Esophagus squamous epithelium (tissue), 5 donors: ENCODE data around the gene APCDD1. TPM values are rescaled to one million over a fixed set of nuclear protein-coding genes. Genes with fewer than 3 reads are reported as not detected.
A peak's percentile ranks its signal among the peaks of the same experiment; 100 is the strongest.

Experiments
- DNase-seq: peaks from one replicate; lab custom pipeline; 2025; lab: John Stamatoyannopoulos, UW
- H3K27ac ChIP-seq, 4 donors: fragments of 200-600 bp; sonication (generic); one replicate each; pipeline ENCODE4 v1.5.1; 2016 to 2019; ENCODE audit warnings: mild to moderate bottlenecking in 1 of 4
- H3K27me3 ChIP-seq, 4 donors: fragments of 200-600 bp; sonication (generic); 1 replicate in 3 of 4; 2 replicates in 1 of 4; pipeline versions ENCODE4 v1.5.1 to v1.6.0; 2017 to 2021; ENCODE audit warnings: antibody characterized with exemption in 1 of 4
- H3K36me3 ChIP-seq, 3 donors: fragments of 200-600 bp; sonication (generic); one replicate each; pipeline ENCODE4 v1.5.1; 2016 to 2019
- H3K4me1 ChIP-seq, 3 donors: fragments of 200-600 bp; sonication (generic); one replicate each; pipeline ENCODE4 v1.5.1; 2017 to 2019
- H3K4me3 ChIP-seq, 4 donors: fragments of 200-600 bp; sonication (generic); 1 replicate in 3 of 4; 2 replicates in 1 of 4; pipeline ENCODE4 v1.5.1; 2016 to 2019; ENCODE audit warnings: mild to moderate bottlenecking in 2 of 4, moderate library complexity in 1 of 4
- H3K9me3 ChIP-seq, 3 donors: fragments of 200-600 bp; sonication (generic); one replicate each; pipeline ENCODE4 v1.5.1; 2016 to 2019
- POLR2A ChIP-seq, 4 donors: fragments of 450-650 bp; IDR thresholded peaks; one replicate each; pipeline ENCODE4 v1.6.1; 2017; ENCODE audit warnings: antibody characterized with exemption in 4 of 4, mild to moderate bottlenecking in 4 of 4, moderate library complexity in 3 of 4
- WGBS, 2 donors: methylation state at CpG; one replicate each; pipeline ENCODE4 v1.1.5; 2018; 5-methylcytosine and 5-hydroxymethylcytosine counted together
- intact Hi-C: fragments of 100-400 bp; cut with DNase I; formaldehyde crosslinking; loops from one replicate; pipeline ENCODE4 v1.15.0; 2022
- total RNA-seq, 4 donors: library from RNA; depleted of rRNA; stranded (reverse); fragments of >200 nt; gene quantifications; one replicate each; pipeline ENCODE4 v1.1.0, GENCODE V29; 2016
- TF ChIP-seq, protein P1 (sequence below), 6 experiments: fragments of 450-650 bp in 4 of 6; fragments of 200-600 bp in 2 of 6; sonication (generic) in 2 of 6; IDR thresholded peaks; one replicate each; pipeline ENCODE4 v1.5.1; 2016 to 2019; ENCODE audit warnings: antibody characterized with exemption in 6 of 6, mild to moderate bottlenecking in 4 of 6, moderate library complexity in 4 of 6
- donor health status: DM: yes; HTN: yes; CAD: no.

Gene APCDD1
- 10 to 100 TPM; 16.5 to 76.5 (median 41.4) TPM for total RNA-seq

DNA sequence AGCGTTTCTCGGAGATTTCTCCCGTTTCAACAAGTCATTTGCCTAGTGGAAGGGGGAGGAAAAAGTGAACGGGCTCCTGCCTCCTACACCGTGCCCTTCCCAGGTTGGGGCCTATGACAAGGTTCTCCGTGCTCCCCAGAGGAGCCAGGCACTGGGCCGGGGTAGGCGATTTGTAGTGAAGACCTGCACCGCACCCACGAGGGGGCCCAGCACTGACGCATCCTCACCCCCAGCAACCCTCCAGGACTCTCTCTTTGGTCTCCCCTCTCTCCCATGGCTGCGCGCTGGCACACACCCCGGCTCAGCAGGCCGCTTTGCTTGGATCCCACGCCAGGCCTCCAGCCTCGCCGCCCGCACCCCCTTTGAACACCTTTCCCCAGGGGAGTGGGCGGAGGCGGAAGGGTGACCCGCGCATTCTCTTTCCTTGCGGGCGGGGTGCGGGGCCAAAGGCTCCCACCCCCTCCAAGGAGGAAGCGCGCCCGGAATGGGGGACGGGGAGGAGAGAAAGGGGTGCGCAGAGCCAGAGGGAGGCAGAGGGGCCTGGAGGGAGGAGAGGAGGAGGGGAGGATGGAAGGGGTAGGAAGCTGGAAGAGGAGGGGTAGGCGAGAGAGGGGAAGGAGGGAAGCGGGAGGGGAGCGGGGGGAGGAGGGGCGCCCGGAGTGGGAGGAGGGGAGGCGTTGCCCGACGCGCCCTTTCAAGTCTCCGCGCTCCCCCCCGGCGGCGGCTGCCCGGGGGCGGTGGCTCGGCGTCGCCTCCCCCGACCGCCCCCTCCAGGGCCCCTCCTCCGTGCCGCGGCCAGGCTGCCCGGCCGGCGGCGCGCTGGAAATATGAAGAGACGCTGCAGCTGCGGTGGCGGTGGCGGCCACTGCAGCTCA, at the start of gene APCDD1:
APCDD1 (plus strand) TSS at position 830 of the 875 bp plus-strand sequence. CDS start 347 bp downstream, outside the sequence.
- Histone ChIP-seq H3K4me3 (peak within 1 kb of the TSS; percentile 63 to 91 (median 78)), H3K36me3 (no peaks in the 10 kb centered on the region), H3K9me3 (no peaks in the 10 kb centered on the region), H3K27me3 (no peaks in the 10 kb centered on the region), H3K27ac (peak within 1 kb of the TSS; percentile 87 to 94 (median 90)), H3K4me1 (peaks cover 17 to 58% (median 25%) of the 10 kb centered on the region in 3 donors)
- TF ChIP-seq, protein P1, sequence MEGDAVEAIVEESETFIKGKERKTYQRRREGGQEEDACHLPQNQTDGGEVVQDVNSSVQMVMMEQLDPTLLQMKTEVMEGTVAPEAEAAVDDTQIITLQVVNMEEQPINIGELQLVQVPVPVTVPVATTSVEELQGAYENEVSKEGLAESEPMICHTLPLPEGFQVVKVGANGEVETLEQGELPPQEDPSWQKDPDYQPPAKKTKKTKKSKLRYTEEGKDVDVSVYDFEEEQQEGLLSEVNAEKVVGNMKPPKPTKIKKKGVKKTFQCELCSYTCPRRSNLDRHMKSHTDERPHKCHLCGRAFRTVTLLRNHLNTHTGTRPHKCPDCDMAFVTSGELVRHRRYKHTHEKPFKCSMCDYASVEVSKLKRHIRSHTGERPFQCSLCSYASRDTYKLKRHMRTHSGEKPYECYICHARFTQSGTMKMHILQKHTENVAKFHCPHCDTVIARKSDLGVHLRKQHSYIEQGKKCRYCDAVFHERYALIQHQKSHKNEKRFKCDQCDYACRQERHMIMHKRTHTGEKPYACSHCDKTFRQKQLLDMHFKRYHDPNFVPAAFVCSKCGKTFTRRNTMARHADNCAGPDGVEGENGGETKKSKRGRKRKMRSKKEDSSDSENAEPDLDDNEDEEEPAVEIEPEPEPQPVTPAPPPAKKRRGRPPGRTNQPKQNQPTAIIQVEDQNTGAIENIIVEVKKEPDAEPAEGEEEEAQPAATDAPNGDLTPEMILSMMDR (IDR thresholded peaks at IDR 0.05), result peak in 2 of 6 experiments; percentile 15 to 27
- peak in 2 of 4 donors; percentile 67 to 72 for TF ChIP-seq POLR2A (IDR thresholded peaks at IDR 0.05)
- WGBS, 2 donors, result 10 to 30% methylated on average over 13 to 28 of the region's 64 CpGs
- intact Hi-C loops, result no loop called here
- no peak for DNase-seq

DNA sequence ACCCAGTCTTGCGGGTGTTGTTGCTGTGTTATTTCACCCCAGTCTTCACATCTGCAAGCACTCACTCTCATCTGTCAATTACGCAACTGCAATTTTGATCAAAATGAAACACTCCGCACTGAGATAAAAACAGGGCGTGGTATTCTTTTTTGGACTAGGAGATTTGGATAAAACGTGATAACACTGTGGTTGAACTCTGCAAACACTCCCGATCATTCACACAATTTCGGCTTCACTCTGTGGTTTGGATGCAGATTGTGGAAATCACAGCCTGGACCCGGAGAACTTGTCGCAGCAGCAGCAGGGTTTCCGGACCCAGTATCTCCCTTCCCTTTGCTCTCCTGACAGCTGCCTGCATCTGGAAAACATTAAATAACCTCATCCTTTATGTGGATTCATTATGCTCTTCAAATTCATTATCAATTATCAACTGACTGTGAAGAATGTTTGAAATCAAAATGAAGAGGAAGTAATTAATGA, 49.4 kb upstream of the APCDD1 start:
- no peak for TF ChIP-seq POLR2A (IDR thresholded peaks at IDR 0.05)
- TF ChIP-seq, protein P1 (IDR thresholded peaks at IDR 0.05), result no peak
- H3K36me3 ChIP-seq, result no peaks in the 10 kb centered on the region
- H3K4me3 ChIP-seq, result no peak overlapping the region
- H3K4me1 ChIP-seq, result peaks cover 3 to 36% (median 10%) of the 10 kb centered on the region in 3 donors
- 80 to 88% methylated on average over 10 of the region's 10 CpGs for WGBS, 2 donors
- intact Hi-C loops, result no loop called here
- peak overlapping the region in 1 of 4 donors; percentile 61 for H3K27ac ChIP-seq
- H3K27me3 ChIP-seq, result no peaks in the 10 kb centered on the region
- no peak for DNase-seq
- H3K9me3 ChIP-seq, result no peaks in the 10 kb centered on the region

DNA sequence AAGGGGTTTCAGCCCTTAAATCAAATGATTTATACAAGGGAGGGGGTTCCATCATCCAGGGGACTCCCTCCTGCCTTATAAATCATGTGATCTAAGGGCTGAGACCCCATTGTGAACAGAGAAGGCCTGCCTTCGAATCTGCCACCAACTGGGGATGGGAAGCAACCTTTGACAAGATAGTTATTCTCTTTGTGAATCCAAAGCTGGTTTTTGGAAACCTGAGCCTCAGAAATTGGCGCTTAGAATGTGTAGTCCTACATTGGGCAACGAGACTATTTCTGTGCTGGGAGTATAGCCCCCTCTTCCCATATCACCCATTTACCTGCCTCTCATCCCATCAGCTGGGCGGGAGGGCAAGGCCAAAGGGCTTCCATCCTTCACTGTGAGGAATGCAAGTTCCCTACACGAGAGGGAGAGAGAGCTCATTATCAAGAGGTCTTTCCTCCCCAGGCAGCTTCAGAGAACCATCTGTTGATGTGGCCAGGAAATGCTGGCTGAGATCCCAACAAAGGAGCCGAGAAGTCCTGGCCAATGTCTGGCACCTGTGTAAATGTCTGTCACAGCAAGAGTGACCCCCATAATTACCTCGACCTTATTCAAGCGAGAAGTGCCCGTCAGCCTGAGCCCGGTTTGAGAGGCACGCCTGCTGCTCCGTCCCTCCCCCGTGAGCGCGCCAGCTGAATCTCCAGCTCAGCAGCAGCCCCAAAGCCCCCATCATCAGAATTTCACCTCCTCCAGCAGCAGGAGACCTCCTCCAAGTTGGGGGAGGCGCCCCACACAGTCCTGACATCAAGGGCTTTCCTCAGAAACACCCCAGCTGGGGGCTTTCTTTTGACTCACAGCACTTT, 48.4 kb upstream of the APCDD1 start:
- Histone ChIP-seq H3K4me1 (peaks cover 5 to 37% (median 14%) of the 10 kb centered on the region in 3 donors), H3K27ac (no peak overlapping the region), H3K4me3 (no peak overlapping the region), H3K36me3 (no peaks in the 10 kb centered on the region), H3K9me3 (no peaks in the 10 kb centered on the region), H3K27me3 (no peaks in the 10 kb centered on the region)
- 83 to 84% methylated on average over 6 to 8 of the region's 16 CpGs for WGBS, 2 donors
- intact Hi-C loops, result no loop called here
- DNase-seq, result no peak
- TF ChIP-seq, protein P1 (IDR thresholded peaks at IDR 0.05), result no peak
- no peak for TF ChIP-seq POLR2A (IDR thresholded peaks at IDR 0.05)

DNA sequence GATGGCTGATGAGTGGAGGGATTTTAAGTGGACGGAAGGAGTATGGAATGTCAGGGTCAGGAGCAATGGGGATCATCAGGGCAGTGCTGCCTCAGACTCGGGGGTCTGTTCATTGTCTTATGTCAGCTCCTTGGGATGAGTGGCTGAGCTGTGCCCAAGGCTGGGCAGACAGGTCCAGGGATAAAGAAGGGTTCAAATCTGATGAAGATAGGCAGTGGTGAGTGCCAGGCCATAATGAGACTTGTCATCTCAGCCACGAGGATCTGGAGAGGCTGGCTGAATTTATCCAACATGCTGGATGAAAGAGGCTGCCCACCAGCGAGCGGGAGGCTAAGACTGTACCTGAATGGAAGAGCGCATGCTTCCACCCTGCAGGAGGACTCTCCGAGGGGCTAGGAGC, 46.3 kb upstream of the APCDD1 start:
- no peaks in the 10 kb centered on the region for H3K9me3 ChIP-seq

More for the DNA sequence above, 46.3 kb upstream of the APCDD1 start:
- no peaks in the 10 kb centered on the region for H3K27me3 ChIP-seq
- no peak overlapping the region for H3K4me3 ChIP-seq
- DNase-seq, result no peak
- TF ChIP-seq, protein P1 (IDR thresholded peaks at IDR 0.05), result no peak
- TF ChIP-seq POLR2A (IDR thresholded peaks at IDR 0.05), result no peak
- H3K4me1 ChIP-seq, result peaks cover 10 to 48% (median 17%) of the 10 kb centered on the region in 3 donors
- H3K27ac ChIP-seq, result no peak overlapping the region
- intact Hi-C loops, result no loop called here
- H3K36me3 ChIP-seq, result no peaks in the 10 kb centered on the region
- 77 to 84% methylated on average over 6 to 7 of the region's 7 CpGs for WGBS, 2 donors
